Measurements from ENCODE around the gene CTDSPL. TPM values are rescaled to one million over a fixed set of nuclear protein-coding genes. Genes with fewer than 3 reads are reported as not detected.

CTDSPL gene
- total RNA-seq, 3 donors from 2014 or later (not counting 1 experiment from before 2014, with no cell fraction given), result 0.50 to 3.4 (median 1.8) TPM

- no peaks in the 10 kb centered on the region for H3K36me3 Mint-ChIP-seq
- Histone ChIP-seq H3K27me3 (ENCODE audit: control insufficient read depth, insufficient read depth, low read length) (no peaks in the 10 kb centered on the region), H3K36me3 (ENCODE audit: control insufficient read depth, insufficient read depth, low read length) (no peaks in the 10 kb centered on the region), H3K9me3 (ENCODE audit: control insufficient read depth, insufficient read depth, low read length) (no peaks in the 10 kb centered on the region), H3K4me3 (ENCODE audit: low read length) (no peak overlapping the region), H3K4me1 (ENCODE audit: control insufficient read depth, insufficient read depth, low read length) (no peaks in the 10 kb centered on the region), H3K27ac (ENCODE audit: low read length) (no peak overlapping the region)
- H3K27me3 Mint-ChIP-seq (ENCODE audit: low read depth in 2 of 2), result peaks cover 0 to 6% of the 10 kb centered on the region in 2 donors
- H3K4me3 Mint-ChIP-seq, result no peak overlapping the region
- no peak for DNase-seq
- no peak overlapping the region for H3K27ac Mint-ChIP-seq
- 83% methylated on average over 6 of the region's 6 CpGs for WGBS (ENCODE audit: insufficient coverage)
- H3K9me3 Mint-ChIP-seq, result no peaks in the 10 kb centered on the region
- intact Hi-C loops (cut with micrococcal nuclease), result no loop called here
- no peak for ATAC-seq
- no peak for TF ChIP-seq CTCF (IDR thresholded peaks at IDR 0.05)
- H3K4me1 Mint-ChIP-seq, result no peaks in the 10 kb centered on the region
Measured at GRCh38 chr3:37937156-37937555, 75.5 kb downstream of the CTDSPL start.

GRCh38 chr3:37938011-37938410, 76.3 kb downstream of the CTDSPL start:
- H3K4me1 Mint-ChIP-seq, result no peaks in the 10 kb centered on the region
- intact Hi-C loops (cut with micrococcal nuclease), result no loop called here

GRCh38 chr3:37940242-37940908, 78.7 kb downstream of the CTDSPL start:
- Histone ChIP-seq H3K27me3 (ENCODE audit: control insufficient read depth, insufficient read depth, low read length) (no peaks in the 10 kb centered on the region), H3K4me3 (ENCODE audit: low read length) (no peak overlapping the region), H3K9me3 (ENCODE audit: control insufficient read depth, insufficient read depth, low read length) (no peaks in the 10 kb centered on the region), H3K4me1 (ENCODE audit: control insufficient read depth, insufficient read depth, low read length) (no peaks in the 10 kb centered on the region), H3K27ac (ENCODE audit: low read length) (no peak overlapping the region), H3K36me3 (ENCODE audit: control insufficient read depth, insufficient read depth, low read length) (no peaks in the 10 kb centered on the region)
- H3K4me1 Mint-ChIP-seq, result no peaks in the 10 kb centered on the region
- no peak overlapping the region for H3K4me3 Mint-ChIP-seq
- ATAC-seq (no peak), DNase-seq (no peak)
- peaks cover 0 to 6% of the 10 kb centered on the region in 2 donors for H3K27me3 Mint-ChIP-seq (ENCODE audit: low read depth in 2 of 2)
- no peaks in the 10 kb centered on the region for H3K36me3 Mint-ChIP-seq
- TF ChIP-seq CTCF (IDR thresholded peaks at IDR 0.05), result no peak
- 86% methylated on average over 3 of the region's 4 CpGs for WGBS (ENCODE audit: insufficient coverage)
- H3K27ac Mint-ChIP-seq, result no peak overlapping the region
- intact Hi-C loops (cut with micrococcal nuclease), result no loop called here
- no peaks in the 10 kb centered on the region for H3K9me3 Mint-ChIP-seq

More at GRCh38 chr3:37938011-37938410, 76.3 kb downstream of the CTDSPL start:
- DNase-seq (no peak), ATAC-seq (no peak)
- H3K27me3 ChIP-seq (ENCODE audit: control insufficient read depth, insufficient read depth, low read length), result no peaks in the 10 kb centered on the region
- no peaks in the 10 kb centered on the region for H3K9me3 ChIP-seq (ENCODE audit: control insufficient read depth, insufficient read depth, low read length)
- 96% methylated on average over 2 of the region's 2 CpGs for WGBS (ENCODE audit: insufficient coverage)
- no peak overlapping the region for H3K4me3 ChIP-seq (ENCODE audit: low read length)
- no peaks in the 10 kb centered on the region for H3K4me1 ChIP-seq (ENCODE audit: control insufficient read depth, insufficient read depth, low read length)
- no peaks in the 10 kb centered on the region for H3K9me3 Mint-ChIP-seq
- H3K4me3 Mint-ChIP-seq, result no peak overlapping the region
- no peak overlapping the region for H3K27ac ChIP-seq (ENCODE audit: low read length)
- H3K36me3 ChIP-seq (ENCODE audit: control insufficient read depth, insufficient read depth, low read length), result no peaks in the 10 kb centered on the region
- H3K27me3 Mint-ChIP-seq (ENCODE audit: low read depth in 2 of 2), result peaks cover 0 to 6% of the 10 kb centered on the region in 2 donors
- no peak overlapping the region for H3K27ac Mint-ChIP-seq
- no peaks in the 10 kb centered on the region for H3K36me3 Mint-ChIP-seq
- no peak for TF ChIP-seq CTCF (IDR thresholded peaks at IDR 0.05)
